Stimulated activated CD8-positive, alpha-beta memory T cell treated with anti-CD3 and anti-CD28 coated beads, Interleukin-4, amount 100 ng/mL, for 4 hours (primary cell): Measurements from ENCODE around the gene ALKBH1.
"Not testable (repeated sequence)": the region's sequence is repeated elsewhere in the genome, so short reads cannot be mapped to it uniquely, and the experiment has no call there.

Experiments used
- DNase-seq, 2 donors: peaks; one replicate each; pipeline ENCODE4 v3.0.0-alpha.2; 2020; ENCODE audit warnings: low read depth in 2 of 2, low spot score in 1 of 2

The ALKBH1 gene, protein sequence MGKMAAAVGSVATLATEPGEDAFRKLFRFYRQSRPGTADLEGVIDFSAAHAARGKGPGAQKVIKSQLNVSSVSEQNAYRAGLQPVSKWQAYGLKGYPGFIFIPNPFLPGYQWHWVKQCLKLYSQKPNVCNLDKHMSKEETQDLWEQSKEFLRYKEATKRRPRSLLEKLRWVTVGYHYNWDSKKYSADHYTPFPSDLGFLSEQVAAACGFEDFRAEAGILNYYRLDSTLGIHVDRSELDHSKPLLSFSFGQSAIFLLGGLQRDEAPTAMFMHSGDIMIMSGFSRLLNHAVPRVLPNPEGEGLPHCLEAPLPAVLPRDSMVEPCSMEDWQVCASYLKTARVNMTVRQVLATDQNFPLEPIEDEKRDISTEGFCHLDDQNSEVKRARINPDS

DNA sequence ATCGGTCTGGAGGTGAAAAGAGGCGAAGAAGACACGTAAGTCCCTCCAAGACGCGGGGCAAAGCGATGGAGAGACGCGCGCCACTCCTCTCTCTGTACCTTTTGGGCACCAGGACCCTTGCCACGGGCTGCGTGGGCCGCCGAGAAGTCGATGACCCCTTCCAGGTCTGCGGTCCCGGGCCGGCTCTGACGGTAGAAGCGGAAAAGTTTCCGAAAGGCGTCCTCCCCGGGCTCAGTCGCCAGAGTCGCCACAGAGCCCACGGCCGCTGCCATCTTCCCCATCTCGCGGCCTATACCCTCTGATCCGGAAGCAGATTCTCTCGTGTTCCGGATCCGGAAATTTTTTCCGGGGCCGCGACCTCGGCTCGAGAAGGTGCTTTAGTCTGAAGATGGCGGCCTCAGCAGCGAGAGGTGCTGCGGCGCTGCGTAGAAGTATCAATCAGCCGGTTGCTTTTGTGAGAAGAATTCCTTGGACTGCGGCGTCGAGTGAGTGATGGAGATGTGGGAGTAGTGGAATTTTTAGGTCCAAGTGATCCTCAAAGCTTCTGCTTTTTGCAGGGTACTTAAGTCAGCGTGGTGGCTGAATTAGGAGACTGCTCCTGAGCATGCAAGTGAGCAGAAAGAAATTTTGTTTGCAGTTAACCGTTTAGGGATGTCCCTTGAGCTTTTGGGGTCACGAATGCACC, at the start of gene ALKBH1, which contains the start of gene SLIRP:
Gene ALKBH1 (minus strand): TSS at position 300 of the 685 bp plus-strand sequence. CDS start 19 bp downstream, at position 281.
Gene SLIRP (plus strand): TSS at position 380 of the 685 bp plus-strand sequence. CDS start 9 bp downstream, at position 389.
- peak; percentile 64 to 68 for DNase-seq

DNA sequence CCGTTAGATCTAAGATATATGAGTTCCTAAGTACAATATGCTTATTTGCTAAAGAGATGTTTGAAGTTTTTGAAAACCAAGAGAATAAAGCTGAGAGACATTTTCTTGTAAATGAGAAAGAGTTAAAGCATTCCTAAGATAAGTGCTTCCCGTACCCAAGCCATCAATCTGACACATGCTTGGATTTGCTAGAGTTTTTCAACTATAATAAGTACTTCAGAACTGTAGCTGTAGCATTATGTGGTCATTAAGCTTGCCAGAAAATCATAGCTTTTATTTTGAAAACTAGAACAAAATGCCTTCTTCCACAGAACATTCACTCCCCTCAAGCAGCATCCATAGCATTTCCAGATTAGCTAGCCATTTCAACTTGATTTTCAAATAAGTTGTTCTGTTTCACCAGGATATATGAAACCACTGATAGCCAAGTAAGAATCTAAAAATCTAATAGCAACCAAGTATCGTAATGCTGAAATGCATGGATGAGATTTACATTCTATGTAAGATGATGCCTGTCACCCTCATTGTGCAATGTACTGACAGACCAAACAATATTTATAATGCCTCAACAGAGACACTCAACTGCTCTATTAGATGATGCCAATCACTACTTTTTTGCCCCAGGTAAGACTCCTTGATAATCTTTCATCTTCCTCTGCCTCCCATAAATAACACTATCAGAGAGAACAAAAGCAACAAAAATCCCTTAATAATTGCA, 45.1 kb upstream of the ALKBH1 start:
- no peak for DNase-seq

DNA sequence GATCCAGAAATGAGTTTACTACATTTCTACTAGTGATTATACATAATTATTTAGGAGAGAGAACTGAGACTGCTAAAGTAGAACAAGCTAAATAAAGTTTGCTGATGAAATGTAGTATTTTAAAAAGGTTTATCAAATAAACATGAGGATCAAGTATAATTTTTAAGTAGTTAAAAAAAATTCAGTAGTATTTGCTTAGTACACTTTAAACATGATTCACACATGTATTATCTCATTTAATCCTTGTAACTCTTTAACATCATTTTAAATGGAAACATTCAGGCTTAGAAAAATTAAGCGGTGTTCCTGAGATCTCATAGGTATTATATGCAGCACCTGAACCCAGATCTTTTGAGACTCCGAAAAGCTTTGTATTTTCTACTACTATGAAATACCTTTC, 44.4 kb upstream of the ALKBH1 start:
- DNase-seq: no peak

DNA sequence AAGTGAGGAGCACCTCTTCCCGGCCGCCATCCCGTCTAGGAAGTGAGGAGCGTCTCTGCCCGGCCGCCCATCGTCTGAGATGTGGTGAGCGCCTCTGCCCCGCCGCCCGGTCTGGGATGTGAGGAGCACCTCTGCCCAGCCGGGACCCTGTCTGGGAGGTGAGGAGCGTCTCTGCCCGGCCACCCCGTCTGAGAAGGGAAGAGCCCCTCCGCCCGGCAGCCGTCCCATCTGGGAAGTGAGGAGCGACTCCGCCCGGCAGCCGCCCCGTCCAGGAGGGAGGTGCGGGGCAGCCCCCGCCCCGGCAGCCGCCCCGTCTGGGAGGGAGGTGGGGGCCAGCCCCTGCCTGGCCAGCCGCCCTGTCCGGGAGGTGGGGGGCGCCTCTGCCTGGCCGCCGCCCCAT, 39.6 kb upstream of the ALKBH1 start:
- DNase-seq: not testable (repeated sequence)

DNA sequence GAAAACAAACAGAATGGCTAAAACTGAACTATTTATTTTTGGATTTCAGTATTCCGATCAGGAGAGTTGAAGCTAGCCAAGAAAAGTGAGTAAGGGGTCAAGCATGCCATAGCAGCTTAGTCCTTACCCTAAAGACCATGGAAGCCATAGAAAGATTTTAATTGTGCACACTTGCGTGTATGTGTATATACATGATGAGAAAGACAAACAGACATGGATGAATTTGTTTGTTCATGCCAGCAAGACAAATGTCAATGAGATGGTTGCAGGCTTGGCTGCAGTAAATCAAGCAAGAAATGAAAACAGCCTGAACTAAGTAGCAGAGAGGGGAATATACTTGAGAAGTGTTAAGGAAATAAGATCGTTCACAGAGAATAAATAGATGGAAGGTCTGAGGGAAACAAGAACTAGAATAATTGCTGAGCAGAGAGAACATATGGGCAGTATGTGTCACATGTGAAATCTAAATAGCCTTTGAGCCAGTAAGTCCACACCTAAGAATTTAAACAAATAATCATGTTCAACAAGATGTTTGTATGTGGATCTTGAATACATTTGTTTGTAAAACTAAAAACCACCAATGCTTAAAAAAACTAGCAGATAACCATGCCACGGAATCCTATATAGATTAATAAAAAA, 38.4 kb upstream of the ALKBH1 start:
- DNase-seq: no peak

DNA sequence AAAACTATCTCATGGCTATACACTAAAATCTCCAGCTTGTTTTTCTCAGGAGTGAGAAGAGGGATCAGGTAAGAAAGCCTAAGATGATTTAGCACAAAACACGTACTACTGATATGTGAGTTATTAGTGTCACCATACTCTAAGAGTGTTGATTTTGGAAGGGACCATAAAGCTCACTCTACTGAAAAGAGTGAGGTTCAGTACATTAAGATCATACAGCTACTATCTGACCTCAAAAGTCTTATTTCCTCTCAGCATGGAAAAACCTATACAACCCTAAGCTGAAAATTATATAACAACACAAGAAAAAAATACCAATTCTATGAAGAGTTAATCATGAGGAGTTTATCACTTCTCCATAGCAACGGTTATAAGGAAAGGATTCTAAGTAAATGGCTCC, 33.6 kb upstream of the ALKBH1 start:
- no peak for DNase-seq

DNA sequence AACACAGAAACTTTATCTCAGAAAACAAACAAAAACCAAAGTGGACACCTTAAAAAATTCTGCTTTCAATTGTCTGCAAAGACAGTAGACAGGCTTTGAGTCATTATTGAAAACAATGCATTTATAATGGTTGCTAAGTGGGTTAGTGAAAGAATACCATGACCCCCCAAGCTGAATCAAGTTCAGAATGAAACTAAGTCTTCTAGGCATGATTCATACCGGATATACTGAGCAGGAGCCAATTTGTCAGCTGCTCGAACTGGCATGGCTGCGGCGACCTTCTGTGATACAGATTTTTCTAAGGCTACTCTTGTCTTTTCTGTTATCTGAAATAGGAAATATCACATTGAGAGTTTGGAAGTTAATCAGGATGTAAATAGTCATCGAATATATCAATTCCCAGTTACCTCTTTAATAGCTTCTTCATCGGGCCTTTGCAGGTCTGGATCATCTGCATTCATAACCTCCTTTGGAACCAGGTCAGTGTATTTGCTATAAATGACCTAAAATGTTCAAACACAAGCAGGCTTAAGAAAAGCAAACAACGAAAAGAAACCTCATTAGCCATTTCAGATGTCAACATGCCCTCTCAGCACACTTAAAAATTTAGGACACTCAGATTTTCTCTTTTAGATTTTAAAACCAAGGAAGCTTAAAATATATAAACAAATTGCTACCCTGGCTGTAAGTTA, 30.9 kb upstream of the ALKBH1 start:
- DNase-seq: no peak

DNA sequence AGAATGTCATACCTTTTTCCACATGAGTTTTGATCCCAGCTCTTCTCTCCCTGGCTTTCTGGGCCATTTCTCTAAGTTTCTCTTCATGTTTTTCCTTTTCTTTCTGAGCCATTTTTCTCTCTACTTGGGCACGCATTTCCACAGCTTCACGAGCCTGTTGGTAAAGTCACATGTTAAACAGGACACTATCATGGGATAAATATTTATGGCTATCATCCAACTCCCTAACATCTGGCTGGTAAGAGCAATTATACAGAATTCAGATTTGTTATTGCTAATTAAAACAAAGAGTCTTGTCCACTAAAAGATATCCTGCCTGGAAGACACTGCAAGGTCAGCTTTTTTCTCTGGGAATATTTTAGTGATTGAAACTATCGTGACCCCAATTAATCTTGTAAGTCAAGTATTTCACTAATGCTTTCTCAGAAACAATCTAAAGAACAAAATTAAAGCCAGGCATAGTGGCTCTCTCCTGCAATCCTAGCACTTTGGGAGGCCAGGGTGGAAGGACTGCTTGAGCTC, 23.2 kb upstream of the ALKBH1 start:
- no peak for DNase-seq

DNA sequence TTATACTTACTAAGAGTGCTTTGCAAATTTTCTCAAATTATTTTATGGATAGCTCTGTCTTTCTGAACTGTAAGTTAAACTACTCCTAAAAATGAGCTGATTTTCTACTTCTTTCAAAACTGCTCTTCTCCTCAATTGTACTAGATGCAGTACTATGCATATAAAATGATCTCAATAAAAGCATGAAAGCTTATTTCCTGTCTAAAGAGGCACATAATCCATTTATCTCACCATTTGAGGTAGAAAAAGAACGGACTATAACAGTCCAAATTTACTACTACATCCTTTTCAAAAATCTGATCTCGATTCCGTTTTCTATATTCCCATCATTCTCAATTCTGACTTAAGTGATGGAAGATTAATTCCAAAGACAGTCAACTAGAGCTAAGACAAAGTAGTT, 14.5 kb upstream of the ALKBH1 start:
- no peak for DNase-seq

DNA sequence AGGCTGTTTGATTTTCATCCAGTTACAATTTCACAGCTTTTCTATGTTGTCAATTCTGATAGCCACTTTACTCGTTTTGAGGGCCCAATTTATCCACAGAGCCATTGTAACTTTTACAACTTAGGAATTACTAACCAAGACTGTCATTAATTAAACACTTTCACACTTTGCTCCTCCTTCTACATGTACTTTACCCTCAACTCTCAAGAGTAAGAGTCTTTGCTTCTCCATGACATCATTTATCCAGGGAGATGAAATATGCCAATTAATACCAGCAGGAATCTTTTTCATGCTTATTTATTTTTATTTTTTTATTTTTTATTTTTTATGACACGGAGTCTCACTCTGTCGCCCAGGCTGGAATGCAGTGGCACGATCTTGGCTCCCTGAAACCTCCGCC, 13.6 kb upstream of the ALKBH1 start:
- no peak for DNase-seq

DNA sequence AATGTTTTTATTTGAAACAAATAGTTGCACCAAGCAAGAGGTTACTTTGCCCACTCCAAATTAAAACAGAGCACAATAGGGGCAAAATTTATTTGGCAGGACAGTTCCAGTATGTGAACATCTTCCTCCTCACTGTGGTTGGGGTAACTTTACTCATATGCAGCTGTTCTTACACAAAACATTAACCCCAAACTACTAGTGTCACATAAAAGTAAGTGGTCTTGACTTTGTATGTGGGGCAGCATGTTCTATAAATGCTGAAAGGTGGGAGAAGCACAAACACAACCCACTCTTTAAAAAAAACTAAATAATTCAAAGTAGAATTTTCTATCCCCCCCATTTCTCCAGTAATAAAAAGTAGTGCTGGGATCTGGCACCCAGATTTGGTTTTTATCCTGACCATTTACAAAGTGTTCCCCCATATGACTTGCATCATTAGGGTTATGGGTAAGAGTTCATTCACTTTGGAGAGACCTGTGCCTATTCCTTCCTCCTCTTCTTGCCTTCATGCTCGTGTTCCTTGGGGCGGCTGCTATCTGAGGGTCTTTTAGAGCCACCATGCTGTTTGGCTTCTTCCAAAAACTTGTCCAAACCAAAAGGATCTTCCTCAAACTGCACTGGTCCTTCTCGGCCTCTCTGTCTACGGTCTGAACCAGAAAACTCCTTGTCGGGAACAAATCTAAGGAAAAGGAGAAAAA, 9.9 kb upstream of the ALKBH1 start:
- no peak for DNase-seq

DNA sequence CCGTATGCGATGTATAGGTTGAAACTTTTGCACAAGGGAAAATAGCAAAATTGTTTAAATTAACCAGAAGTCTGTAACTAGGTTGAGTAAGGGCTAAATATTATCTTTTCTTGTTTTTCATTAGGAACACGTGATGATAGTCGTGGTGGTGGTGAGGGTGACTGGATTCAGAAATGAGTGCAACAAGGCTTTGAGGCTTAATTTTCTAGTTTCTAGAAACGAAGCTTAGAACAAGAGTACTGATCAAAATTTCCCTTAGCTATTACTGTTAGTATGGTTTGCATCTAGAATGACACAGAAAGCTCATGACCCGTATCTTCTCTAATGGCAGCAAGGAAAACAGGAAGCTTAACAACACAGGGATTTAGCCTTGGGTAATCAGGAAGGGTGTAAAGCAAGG, 7.1 kb upstream of the ALKBH1 start:
- no peak for DNase-seq

DNA sequence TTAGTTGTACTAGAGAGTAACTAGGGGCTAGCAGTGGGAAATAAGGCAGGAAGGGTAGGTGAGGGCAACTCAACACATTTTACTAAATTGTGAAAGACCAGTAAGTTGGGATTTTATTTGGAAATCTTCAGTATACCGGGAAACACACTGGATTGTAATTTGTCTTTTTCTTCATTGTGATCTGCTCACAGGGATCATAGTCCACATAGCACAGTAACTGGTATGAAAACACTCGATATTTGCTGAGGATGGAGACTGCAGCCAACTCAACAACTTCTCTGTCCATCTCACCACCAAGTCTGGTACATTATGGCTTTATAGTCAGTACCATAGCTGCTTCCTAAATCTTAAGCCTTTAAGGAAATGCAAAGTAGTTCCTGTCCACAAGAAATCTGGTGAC, 2.5 kb upstream of the ALKBH1 start:
- no peak for DNase-seq

DNA sequence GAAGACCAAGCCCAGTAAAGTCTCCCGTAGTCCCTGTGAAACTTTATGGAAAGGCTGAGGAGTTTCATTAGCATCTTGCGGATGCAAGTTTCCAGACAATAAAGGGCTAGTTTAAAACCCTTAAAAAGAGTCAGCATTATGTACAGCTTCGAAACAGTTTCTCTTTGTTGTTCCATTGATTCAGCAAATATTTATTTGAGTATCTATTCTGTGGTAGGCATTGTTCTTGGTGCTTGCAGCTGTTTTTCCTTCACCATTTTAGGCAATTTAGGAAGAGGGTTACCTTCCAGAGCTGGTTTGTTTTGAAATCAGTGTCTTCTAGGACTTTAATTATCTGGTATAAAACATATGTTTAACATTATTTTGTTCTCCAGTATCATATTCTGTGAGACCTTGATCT, 1.6 kb upstream of the ALKBH1 start:
- no peak for DNase-seq

DNA sequence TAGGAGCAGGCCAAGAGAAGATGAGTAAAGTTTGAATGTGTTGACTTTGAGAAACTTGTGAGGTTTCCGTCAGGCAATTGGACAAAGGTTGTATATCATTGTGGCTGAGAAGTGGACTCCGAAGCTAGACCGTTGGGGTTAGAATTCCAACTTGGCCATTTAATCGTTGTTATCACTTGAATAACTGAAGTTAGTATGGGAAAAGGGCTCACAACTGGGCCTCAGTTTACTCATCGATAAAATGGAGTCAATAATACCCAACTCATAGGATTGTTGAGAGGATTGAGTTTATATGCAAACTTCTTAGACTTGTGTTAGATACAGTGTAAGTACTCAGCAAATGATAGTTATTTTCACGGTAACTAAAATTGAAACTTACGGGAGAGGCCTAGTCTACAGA, 926 bp upstream of the ALKBH1 start:
- no peak for DNase-seq

DNA sequence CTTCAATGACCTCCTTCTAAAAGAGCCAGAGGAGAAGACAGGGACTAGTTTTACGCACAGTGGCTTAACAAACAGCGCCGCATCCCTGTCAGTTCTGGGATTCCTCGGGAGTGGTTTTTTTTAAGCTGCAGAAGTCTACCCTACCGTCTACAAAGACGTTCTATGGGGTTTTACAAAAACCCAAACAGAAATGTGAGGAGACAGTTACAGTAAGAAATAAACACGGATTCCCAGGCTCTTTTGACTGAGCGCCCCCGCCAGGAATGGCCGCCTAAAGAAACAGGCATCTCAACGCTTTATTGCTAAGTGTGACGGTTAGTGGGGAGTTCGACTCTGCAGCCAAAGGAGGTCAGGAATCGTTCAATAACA, 484 bp downstream of the ALKBH1 start:
- no peak for DNase-seq

DNA sequence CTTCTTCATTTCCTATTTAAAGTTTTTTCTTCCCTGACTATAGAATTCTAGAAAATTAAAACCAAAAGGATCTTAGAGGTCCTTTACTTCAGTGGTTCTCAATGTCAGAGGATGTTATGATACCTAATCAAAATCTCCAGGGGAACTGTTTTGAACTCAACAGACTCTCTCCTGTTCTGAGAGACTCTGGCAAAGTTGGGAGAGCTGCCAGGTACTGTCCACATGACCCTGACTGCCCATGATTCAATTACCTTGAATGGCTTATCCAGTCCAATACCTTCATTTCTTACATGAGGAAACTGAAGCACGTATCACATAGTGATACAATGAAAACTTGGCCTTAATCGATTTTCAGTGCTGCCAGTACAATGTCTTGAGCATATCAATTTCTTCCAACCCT, 16.6 kb downstream of the ALKBH1 start:
- DNase-seq: no peak

DNA sequence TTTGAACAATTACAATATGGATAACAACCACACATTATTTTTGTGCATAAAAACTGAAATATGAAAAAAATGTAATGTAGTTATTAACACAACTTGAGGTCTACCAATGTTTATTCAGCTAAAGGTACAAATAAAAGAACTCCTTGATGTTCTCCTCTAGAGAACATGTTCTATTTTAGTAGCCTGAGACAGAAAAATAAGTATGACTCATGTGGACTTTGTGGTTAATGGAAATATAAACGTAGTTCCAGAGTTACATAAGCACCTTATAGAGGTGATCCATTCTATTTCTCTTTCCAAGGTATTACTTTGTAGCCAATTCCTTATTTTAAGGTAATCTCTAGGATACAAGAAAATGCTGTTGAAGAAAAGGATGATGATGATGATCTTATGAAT, 25.7 kb downstream of the ALKBH1 start:
- no peak for DNase-seq

DNA sequence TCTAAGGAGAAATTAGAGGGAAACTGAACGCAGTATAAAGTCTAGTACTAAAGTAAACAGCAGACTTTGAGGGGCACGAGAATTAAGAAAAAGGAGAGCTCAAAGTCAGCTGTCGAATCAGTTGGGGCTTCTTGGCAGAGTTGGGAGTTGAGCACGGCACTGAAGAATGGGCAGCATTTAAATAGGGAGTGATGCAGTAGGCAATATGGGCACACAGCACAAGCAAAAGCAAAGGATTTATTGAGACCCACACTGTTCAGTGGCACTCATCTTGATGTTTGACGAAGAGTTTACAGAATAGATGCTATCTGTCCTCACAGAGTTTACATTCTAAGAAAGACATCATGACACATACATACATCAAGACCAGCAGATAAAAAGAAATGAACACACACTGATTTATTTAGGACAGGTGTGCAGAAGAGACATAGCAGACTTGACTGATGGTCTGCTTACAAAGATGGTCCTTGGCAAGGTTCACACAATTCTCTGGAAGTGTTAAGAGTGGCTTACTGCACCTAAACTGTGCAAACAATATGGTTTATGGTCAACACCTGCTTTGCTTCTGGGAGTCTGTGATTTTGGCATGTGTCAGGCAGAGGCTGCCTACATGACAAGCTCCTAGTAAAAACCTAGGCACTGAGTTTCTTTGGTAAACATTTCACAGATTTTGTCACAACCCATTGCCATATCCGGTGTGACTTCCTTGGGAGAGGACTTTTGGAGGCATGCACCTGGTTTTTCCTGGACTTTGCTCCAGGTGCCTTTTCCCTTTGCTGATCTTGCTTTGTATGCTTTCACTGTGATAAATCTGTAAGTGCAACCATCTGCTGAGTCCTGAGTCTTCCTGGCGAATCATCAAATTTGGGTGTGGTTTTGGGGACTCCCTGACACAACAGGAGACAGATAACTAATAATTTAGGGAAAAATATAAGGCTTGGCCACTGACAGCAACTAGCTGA, 26.3 kb downstream of the ALKBH1 start:
- DNase-seq: no peak
